ENCODE data around the gene CABLES1.
"Not testable (repeated sequence)": the region's sequence is repeated elsewhere in the genome, so short reads cannot be mapped to it uniquely, and the experiment has no call there.

- TF ChIP-seq POLR2A, CTCF (IDR thresholded peaks at IDR 0.05): not testable (repeated sequence)
Measured at GRCh38 chr18:23109163-23109562, 26.1 kb upstream of the CABLES1 start.

All from thyroid gland (tissue), 4 donors.